Kidney capillary endothelial cell (primary cell): Measurements from ENCODE around the gene NEK6.

Source experiments
- DNase-seq: peaks from one replicate; pipeline ENCODE4 v3.0.0-alpha.2; 2018; ENCODE audit warnings: low spot score

Gene NEK6

DNA sequence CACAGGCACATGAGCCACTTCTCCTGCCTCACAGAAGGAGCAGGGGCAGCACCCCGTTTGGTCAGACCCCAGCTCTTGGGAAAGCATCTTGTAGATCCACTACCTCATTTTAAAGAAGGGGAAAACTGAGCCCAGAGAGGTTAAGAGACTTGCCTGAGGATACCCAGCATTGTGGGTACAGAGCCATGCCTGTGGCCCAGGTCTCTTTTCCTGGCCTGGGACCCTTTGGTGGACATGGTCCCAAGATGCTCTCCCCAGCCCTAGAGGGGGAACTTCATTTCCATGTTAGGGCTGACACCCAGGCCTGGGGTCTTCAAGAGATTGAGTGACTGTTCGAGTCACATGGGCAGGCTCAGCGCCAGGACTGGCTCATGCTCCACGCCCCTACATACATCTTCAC is 64.2 kb downstream of the NEK6 start:
- DNase-seq = no peak

DNA sequence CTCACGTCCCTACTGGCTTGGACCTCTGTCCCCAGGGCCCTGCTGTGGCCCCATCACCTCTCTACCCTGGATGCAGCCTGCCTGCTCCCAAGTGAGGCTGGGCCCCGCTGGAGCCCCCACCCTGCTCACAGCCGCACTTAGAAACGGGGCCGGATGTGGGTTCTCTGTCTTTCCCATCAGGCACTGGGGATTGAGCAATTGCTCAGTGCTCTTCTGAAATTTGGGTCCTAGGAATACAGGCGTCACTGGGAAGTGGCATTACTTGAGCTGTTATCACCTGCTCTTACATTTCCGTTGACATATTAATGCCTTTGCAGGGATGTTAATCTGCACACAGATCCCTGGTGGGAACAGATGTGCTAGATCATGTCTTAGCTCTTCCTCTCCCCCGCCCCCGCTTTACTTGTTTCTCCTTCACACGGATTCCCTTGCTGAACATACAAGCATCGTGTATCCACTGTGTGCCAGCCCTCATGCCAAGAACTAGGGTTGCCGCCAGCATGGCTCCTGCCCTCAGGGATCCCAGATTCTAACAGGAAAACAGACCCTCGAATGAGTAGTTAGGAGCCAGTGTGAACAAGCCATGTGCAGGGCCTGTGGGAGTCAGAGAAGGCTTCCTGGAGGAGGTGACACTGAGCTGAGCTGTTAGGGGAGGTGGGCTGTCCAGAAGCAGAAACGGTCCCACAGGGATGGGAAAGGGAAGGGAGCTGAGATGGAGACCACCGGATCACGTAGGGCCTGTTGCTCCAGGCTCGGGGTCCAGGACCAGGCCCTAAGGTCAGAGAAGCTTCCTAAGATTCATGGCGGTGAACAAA is 65.1 kb downstream of the NEK6 start:
- DNase-seq = no peak

DNA sequence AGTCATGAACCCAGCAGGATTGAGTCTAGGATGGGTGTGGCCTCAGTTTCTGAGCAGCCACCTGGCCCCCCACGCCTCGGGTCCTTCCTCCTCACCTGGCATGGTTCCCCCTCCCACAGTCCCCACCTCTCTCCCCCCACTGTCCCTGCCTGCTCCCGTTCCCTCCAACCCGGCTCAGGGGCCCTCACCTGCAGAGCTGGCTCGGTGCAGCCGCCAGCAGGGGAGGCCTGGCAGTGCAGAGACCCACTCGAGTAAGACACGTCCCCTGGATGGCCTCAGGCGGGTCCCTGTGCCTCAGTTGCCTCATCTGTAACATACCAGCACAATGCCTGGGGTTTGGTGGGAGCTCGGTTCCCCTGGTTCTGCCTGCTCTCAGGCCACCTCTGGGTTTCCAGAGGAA is 66.2 kb downstream of the NEK6 start:
- DNase-seq = no peak

DNA sequence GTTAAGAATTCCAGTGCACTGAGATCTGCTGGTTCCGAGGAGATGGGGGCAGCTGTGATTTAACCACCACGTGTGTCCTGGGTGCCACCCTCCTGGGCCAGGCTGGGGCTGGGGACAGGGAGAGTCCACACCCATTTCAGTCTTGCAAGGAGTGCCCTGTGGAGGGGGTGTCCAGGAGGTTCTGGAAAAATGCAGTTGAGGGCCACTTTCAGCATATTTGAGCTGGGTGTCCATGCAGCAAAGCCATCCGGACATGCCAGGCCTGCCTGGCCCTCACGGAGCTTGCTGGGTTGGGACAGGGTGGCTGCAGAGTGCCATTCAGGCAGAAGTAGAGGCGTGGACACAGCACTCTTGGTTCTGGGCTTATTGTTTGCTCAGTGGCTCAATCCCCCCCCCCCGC is 68.1 kb downstream of the NEK6 start:
- no peak for DNase-seq

DNA sequence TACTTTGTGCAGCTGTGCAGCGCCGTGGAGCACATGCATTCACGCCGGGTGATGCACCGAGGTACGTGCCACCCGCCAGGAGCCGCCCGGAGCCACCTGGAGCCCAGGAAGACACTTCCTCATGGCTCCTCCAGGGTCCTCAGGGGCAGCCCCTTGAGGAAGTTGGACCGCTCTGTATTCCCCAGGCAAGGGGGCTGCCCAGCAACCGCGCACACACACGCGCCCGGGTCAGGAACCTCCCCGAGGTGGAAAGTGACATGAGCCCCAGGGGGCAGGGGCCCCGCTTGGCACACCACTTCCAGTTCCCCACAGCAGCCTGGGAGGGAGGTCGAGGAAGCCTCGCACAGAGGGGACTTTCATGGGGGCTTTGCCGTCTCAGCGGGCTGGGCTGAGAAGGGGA is 68.6 kb downstream of the NEK6 start:
- no peak for DNase-seq

DNA sequence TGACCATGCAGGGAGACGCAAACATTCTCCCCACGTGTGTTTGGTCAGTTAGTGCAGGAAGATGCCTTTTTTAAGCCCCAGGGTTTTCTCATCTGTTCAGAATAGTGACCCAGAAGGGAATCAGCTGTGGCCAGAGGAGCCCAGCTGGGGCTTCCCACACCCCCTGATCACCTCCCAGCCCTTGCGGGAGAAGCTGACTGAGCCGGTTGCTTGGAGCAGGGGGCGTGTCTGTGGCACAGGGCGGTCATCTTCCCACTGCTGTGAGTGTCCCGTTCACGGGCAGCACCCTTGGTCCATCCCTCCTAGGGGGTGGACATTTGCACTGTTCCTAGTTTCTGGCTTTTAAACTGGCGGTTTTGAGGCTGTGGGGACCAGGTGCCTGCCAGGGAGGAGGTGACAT is 69.7 kb downstream of the NEK6 start:
- DNase-seq = no peak

DNA sequence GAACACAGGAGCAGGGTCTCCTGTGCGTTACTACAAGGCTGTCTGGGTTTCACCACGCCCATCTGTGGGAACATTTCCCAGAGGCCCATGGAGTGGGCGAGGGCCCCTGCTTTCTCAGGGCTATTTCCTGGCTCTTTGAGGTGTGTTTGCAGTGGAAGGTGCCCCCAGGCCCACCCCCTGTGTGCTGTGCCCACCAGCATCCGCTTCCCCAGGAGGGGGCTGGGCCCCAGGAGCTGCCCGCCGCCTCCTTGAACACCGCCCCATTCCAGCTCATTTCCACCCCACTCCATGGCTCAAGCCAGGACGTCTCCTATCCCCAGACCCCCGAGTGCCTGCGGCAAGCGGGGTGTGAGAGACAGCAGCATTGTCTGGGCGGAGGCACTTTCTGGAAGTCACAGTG is 70.5 kb downstream of the NEK6 start:
- no peak for DNase-seq

DNA sequence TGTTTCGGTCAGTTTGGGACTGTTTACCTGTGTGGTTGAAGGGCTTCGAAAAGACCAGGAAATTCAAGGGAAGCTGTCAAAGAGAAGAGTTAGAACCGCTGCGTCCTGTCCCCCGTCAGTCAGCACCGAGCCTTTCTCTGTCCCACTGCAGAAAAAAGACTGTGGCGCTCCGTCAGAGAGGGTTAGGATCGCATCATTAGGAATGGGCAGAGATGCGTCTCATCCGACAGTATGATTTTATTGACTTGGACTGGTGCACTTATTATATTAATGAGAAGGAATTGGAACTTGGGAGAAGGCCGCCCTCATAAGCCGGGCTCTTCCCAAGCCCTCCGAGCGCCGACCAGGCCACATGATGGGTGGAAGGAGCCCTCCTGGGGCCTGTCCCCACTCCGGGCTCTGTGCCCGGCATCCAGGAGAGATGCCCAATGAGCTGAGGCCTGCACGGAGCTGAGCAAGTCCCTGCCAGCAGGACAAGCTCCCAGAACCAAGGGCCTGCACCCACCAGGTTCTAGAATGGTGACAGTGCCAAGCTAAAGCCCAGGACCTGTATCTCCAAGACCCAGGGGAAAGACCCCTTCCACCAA is 71.5 kb downstream of the NEK6 start:
- no peak for DNase-seq

DNA sequence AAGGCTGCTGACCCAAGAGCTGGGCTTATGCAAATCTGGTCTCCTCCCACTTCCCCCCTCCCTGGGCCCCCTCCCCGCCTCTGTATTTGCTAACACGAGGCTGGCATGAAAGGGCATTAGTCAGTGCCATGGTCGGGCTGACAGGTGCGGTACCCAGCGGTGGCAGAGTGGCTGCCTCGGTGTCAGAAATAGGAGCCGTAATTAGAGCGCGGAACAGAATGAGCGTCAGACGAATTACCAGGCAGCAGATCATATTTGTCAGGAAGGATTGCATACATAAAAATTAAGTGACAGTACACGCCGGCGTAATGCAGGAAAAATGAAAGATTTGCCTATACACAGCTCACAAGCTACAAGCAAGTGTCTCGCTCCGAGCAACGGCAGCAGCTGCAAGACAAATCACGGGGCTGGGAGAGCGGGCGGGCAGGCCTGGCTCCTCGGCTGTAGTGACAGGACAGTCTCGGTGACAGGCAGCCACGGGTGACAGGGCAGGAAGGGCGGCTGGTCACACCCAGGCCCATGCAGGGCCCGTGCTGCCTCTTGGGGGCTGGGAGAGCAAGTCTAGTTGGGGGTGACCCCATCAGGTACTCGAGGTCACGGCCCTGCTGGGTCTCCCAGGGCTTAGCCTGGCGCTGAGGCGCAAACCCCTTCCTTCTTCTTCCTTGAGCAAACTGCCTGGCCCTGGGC is 72.4 kb downstream of the NEK6 start:
- no peak for DNase-seq

DNA sequence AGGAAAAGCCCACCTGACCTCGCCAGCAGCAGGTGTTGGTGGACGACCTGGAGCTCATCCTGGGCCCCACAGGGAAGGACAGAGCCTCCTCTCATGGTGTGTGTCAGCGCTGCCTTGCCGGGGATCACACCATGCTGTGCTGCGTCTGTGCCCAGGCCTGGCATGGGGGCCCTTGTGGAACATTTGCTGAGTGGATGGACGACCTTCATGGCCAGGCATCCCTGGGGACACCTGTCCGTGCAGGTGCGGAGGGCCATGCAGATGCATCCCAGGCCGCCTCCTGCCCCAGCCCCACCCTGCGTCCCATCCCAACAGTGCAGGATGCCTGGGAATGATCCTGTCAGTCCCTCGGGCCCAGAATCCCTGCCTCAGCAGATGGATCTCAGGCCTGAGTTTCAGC is 73.8 kb downstream of the NEK6 start:
- DNase-seq = no peak

DNA sequence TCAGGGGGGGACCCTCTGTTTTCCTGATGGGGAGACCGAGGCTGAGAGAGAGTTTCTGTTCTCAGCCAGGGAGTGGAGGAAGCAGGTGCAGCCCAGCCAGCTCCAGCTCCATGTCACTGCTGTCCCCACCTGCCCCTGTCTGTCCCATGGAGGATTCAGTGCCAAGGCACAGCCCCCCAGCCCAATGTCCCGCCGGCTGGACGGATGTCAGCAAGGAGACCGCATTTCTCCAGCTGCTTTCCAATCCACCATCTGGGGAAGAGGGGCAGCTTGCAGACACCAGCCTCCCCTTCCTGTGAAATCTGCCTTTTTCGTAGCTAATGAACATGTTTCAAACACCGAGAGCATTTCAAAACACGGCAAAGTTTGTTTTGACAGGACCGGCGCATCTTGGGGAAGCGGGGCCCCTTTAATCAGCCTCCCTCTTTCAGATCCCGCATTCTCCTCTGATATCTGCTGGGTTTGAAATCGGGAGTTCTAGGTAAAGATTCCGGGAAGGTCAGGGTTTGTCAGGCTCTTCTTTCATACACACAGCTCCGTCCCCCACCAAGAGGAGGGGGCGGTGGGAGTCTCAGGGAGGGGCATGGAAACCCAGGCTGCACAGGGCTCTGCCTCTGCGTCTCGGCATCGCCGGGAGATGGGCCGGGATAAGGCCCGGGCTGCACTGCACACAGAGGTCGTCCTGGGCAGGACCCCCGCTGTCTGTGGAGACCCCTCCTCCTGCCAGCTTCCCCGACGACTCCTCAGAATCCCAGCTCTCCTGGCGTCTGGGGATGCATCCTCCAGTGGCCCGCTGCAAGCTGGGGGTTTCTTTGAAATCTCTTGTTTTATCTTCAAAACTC is 74.8 kb downstream of the NEK6 start:
- no peak for DNase-seq

DNA sequence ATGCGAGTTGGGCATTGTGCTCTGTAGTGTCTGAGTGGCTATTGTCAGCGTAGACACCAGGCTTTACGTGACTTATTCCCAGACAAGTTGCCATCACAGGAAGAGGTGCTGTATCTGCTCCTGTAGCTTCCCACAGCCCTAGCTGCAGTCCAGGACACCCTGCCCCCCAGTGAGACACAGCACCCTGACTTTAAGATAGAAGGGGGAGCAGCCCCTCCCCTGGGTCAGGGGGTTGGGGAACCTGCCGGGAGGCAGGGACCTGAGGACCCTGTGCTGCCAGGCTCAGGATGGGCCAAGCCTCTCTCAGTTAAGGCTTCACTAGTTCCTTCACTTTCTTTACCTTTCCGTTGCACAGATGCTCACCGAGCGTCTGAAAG is 75.4 kb downstream of the NEK6 start:
- no peak for DNase-seq

DNA sequence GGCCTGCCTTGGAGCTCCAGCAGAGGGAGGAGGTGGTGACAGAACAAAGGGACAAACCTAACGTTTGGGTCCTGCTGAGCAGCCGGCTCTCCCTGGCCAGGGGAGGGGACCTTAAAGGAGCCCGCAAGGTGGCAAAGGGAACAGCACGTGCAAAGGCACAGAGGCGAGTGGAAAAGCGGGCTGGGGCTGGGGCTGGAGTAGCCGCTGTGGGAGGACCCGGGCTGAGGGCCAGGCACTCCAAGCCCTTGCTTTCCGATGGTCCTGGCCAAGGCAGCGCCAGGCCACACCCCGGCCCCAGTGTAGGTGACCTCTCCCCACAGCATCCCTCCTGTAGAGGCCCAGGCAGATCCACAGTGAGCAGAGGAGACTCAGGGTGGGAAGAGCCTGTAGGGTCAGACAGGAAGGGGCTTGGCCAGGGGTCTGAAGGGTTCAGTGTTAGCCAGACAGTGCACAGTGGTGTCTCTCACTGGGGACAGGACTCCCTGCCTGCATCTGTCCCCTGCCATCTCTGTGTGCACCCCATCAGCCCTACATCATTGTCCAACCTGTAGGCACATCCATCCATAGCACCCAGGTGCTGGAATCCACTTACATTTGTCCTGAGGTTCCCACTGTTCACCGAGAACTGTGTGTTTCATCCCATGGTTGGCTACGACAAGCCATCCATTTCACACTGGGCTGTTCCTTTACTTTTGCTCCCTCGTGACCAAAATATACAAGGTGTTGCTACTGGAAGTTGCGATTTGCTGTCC is 77.0 kb downstream of the NEK6 start:
- no peak for DNase-seq

DNA sequence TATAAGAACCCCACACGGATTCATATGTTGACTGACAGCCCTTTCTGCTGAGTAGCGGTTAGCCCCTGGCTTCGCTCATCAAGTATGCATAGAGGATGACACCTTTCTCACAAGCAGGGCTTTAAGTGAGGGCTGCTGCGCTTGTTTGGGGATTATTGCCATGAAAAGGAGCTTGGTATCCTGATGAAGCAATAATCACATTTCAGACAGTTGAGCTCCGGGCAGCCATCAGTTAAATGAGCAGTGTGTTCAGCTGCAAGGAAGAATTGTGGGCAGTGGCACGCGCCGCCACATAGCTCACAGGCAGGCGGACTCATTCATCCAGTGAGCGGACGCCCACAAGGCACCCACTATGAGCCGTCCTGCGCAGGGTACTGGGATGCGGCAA is 77.6 kb downstream of the NEK6 start:
- DNase-seq = no peak

DNA sequence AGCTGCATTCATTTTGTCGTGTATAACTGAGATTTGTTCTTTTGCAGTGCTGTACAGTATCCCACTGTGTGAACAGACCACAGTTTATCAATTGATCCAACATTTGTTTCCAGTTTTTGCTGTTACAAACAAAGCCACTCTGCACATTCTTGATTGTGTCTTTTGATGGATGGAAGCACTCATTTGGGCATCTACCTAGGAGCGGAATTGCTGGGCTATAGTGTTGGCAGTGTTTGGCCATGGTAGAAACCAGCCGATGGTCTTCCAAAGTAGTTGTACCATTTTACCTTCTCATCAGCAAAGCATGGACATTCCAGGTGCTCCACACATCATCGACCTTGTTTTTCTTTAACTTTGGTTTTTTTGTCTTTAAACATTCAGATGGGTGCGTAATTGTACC is 79.8 kb downstream of the NEK6 start:
- no peak for DNase-seq

DNA sequence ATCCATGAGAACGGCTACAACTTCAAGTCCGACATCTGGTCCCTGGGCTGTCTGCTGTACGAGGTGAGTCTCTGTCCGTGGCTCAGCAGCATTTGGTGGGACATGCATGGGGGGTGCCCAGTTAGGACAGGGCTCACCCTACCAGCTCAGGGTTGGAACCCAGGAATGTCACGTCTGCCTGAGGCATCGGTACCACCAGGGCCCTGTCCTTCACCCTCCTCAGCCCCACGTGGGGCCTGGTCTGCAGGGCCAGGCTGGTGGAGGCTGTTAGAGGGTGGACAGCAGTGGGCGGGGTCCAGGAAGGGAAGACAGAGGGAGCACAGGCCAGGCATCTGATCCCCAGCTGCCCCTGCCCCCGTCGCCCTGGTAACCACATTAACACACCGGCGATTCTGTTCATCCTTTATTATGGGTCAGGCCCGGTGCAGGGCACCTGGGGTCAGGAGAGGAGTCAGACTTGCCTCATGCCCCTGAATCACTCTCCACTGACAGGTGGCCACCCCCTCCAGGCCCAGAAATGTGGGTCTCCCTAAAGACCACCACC is 81.9 kb downstream of the NEK6 start:
- DNase-seq = no peak

DNA sequence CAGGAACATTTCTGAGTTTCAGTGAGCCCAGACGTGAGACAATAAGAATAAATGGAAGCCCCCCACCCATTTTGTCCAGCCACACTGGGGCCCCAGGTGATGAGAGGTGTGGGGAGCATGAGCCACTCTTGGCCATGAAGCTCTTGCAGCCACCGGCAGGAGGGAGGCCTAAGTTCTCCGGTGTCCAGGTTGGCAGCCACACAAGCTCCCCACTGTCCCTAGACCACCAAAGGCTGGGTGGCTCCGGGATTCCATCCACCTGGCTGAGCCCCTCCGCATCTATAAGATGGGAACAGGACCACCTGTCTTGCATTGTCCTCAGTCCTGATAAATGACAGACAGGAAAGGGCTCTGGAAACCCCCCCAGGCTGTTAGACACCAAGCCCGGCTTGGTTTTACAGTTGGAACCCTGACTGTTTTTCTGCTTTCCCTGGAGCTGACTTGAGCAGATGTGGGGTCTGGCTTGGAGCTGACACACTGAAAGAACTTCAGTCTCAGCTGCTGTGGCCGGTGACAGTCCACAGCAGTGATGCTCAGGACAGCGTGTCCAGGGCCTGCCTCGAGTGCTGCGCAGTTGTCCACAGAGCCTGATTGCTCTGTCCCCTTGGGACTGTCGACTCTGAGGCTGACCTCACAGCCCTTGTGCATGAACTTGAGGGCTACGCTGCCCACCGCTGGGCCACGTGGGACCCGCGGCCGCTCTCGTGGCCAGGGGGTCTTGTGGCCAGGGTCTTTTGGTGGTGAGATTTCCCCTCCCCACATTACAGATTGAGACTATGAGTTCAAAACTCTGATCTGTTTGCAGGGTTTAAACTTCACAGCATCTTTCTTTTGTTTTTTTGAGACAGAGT is 82.7 kb downstream of the NEK6 start:
- no peak for DNase-seq

DNA sequence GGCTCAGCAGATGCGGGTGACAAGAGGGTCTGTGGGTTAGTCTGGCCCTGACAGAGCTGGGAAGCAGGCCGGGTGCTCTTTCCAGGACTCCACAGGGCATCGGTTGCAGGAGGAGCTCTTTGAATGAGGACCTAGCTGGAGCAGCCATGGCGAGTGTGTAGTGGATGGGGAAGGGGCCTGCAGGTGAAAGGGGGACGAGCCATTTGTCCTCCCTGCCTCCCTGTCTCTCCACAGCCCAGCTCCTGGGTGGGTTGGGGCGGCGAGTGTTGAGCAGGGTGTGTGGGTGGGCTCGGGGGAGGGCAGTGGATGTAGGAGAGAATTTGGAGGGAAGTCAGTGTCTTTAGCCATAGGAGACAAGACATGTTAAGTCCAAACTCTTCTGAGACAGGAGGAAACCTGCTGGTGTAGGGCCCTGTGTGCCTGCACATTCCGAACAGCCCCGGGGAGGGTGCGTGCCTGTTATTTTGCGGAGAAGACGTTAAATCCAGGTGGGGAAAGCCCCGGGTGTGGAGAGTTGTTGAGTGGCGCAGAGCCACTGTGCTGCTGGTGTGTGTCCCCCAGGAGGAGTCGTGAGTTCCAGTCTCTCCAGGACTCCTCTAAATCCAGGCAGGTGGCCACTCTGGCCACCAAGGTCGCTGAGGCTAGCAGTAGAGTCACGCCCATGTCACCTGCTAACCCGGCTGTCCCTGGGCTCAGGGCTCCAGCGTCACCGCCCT is 83.9 kb downstream of the NEK6 start:
- no peak for DNase-seq

DNA sequence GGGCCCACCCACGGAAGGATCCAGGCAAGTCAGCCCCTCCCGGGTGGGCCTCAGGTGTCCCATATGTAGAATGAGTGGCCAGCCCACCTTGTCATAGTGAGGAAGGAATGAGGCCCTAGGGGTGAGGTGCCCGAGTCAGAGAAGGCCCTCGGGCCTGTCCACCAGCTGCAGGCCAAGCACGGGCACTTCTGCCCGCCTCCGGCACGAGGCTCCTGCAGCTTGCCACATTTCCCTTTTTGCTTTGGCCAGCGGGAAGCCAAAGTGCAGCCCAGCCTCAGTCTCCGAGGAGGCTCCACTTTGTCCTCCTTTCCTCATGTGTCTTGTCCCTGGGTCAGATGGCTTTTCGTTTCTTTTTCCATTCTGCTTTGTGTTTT is 84.6 kb downstream of the NEK6 start:
- DNase-seq = no peak
